ENCODE data around the gene TRDMT1. TPM values are rescaled to one million over a fixed set of nuclear protein-coding genes. Genes with fewer than 3 reads are reported as not detected.

Gene TRDMT1
- total RNA-seq: 1 to 10 TPM; 4.4 to 4.5 TPM

DNA sequence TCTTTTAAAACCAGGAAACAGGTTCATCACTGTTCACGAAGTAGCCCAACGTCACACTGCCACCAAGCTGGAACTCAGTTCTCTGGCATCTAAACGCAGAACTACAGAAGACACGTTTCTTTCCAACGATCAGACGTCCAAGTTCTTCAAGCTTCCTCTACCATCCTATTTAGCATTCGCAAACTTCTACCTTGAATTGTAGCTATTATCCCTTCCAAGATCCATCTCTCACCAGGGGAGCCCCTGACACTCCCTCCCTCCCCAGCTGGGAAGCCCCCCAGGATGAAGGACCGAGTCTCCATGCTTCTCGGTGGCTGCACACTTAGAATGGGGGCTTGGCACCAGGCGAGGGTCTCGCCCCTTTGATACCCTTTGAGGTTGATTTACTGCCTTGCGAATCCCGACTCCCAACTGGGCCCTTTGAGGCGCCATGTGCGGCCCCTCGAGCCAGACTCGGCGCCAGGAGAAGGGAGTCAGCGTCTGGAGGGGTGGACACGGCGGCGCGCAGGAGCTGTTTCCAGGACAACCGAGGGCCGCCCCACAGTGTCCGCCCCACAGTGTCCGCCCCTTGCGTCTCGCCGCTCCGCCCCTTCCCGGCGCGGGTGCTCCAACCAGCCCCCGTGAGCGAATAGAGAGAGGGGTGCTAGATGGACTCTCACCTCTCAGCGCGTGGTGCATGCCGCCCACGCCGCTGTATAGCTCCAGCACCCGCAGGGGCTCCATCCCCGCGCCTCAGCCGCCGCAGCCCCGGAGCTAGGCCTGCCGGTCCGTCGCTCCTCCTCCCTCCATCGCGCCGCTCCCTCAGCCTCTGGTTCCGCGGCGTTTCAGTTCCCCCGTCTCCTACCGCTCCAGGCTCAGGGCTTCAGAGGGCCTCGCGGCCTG is at the start of gene TRDMT1:
TSS of gene TRDMT1 (minus strand) at position 761 of the 882 bp plus-strand sequence. CDS start at position 723, 38 bp downstream.
- TF ChIP-seq CTCF (IDR thresholded peaks at IDR 0.05): no peak
- ATAC-seq (peak; percentile 92), DNase-seq (peak; percentile 85)
- ChIA-PET CTCF (interaction anchor here (1.1 to 3.6 kb wide), 6 partner anchors 18 to 309 kb away, joined by 3 to 35 read pairs (median 6); partner anchors contain the start of gene VIM), POLR2A (interaction anchor here (0.6 to 3.0 kb wide), 20 partner anchors 9 to 373 kb away, joined by 3 to 35 read pairs (median 4); partner anchors contain the start of gene VIM)
- intact Hi-C loops (cut with micrococcal nuclease): no loop called here
- Mint-ChIP-seq H3K9me3 (no peaks in the 10 kb centered on the region), H3K36me3 (ENCODE audit: low read depth) (no peaks in the 10 kb centered on the region), H3K4me1 (ENCODE audit: low read depth) (peaks cover 40% of the 10 kb centered on the region), H3K4me3 (peak within 1 kb of the TSS; percentile 94), H3K27ac (peak within 1 kb of the TSS; percentile 95), H3K27me3 (no peaks in the 10 kb centered on the region)

DNA sequence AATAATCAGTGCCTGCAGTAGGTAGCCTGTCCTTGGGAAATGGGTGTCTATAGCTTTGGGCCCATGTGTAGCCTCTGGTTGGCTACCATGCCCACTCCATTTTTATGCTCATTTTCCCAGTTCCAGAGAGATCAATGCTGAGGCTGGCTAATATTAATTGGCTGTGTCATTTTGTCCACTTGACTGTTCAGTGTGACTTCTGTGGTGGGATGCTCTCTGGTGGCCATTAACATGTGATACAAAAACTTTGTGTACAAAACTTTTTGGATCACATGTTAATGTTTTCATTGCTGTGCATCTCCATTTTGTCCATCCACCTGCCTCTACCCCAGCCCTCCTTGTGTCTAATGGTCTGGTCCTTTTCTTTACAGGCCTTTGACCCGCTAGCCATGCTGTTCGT is 49.3 kb upstream of the TRDMT1 start:
- CTCF ChIA-PET: interaction anchor here (0.8 to 1.0 kb wide), 2 partner anchors 396 to 413 kb away, joined by 3 to 4 read pairs; no protein-coding TSS in a partner anchor

GRCh38 chr10:17249820-17250219 is 48.3 kb upstream of the TRDMT1 start:
- no peak for DNase-seq
- Mint-ChIP-seq H3K4me1 (ENCODE audit: low read depth) (no peaks in the 10 kb centered on the region), H3K27ac (no peak overlapping the region), H3K4me3 (no peak overlapping the region), H3K27me3 (no peaks in the 10 kb centered on the region), H3K9me3 (no peaks in the 10 kb centered on the region), H3K36me3 (ENCODE audit: low read depth) (no peaks in the 10 kb centered on the region)
- CTCF ChIA-PET: interaction anchor here (1.0 kb wide), 1 partner anchor 413 kb away, joined by 4 read pairs; no protein-coding TSS in a partner anchor
- peak; percentile 82 for ATAC-seq
- peak; percentile 59 for TF ChIP-seq CTCF (IDR thresholded peaks at IDR 0.05)
- intact Hi-C loops (cut with micrococcal nuclease): no loop called here
- POLR2A ChIA-PET: no interaction called here

More for the DNA sequence above, 49.3 kb upstream of the TRDMT1 start:
- intact Hi-C loops (cut with micrococcal nuclease): no loop called here
- Mint-ChIP-seq H3K4me3 (no peak overlapping the region), H3K27me3 (no peaks in the 10 kb centered on the region), H3K27ac (no peak overlapping the region), H3K4me1 (ENCODE audit: low read depth) (peaks cover 3% of the 10 kb centered on the region), H3K9me3 (no peaks in the 10 kb centered on the region), H3K36me3 (ENCODE audit: low read depth) (no peaks in the 10 kb centered on the region)
- DNase-seq (no peak), ATAC-seq (no peak)
- TF ChIP-seq CTCF (IDR thresholded peaks at IDR 0.05): no peak
- POLR2A ChIA-PET: no interaction called here

DNA sequence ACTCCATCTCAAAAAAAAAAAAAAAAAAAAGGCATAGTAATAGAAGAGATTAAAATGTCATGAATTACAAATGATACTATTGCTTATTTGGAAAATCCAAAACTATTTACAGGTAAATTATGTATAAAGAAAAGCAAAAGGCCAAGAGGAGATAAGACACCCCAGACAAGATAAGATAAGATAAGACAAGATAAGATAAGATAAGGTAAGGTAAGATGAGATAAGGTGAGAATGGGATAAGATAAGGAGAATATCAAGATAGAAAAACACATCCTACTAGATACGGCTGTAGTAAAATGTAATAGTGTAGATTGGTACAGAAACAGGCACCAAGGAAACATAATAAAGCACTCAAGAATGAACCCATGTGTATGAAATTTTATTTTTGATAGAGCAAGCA is 47.5 kb upstream of the TRDMT1 start:
- ATAC-seq: no peak
- POLR2A ChIA-PET: no interaction called here
- CTCF ChIA-PET: no interaction called here
- H3K4me1 Mint-ChIP-seq (ENCODE audit: low read depth): no peaks in the 10 kb centered on the region
- no peak overlapping the region for H3K27ac Mint-ChIP-seq
- TF ChIP-seq CTCF (IDR thresholded peaks at IDR 0.05): no peak
- H3K36me3 Mint-ChIP-seq (ENCODE audit: low read depth): no peaks in the 10 kb centered on the region
- H3K27me3 Mint-ChIP-seq: no peaks in the 10 kb centered on the region
- intact Hi-C loops (cut with micrococcal nuclease): no loop called here
- no peaks in the 10 kb centered on the region for H3K9me3 Mint-ChIP-seq
- no peak for DNase-seq
- no peak overlapping the region for H3K4me3 Mint-ChIP-seq

- ChIA-PET CTCF (interaction anchor here (0.7 to 1.7 kb wide), 3 partner anchors 17 to 357 kb away, joined by 3 to 4 read pairs (median 3); no protein-coding TSS in a partner anchor), POLR2A (interaction anchor here (1.0 to 1.1 kb wide), 2 partner anchors 17 to 18 kb away, joined by 3 read pairs; no protein-coding TSS in a partner anchor)
- Mint-ChIP-seq H3K9me3 (no peaks in the 10 kb centered on the region), H3K27me3 (no peaks in the 10 kb centered on the region), H3K36me3 (ENCODE audit: low read depth) (no peaks in the 10 kb centered on the region), H3K4me1 (ENCODE audit: low read depth) (no peaks in the 10 kb centered on the region), H3K27ac (no peak overlapping the region), H3K4me3 (no peak overlapping the region)
- intact Hi-C loops (cut with micrococcal nuclease): no loop called here
- ATAC-seq (no peak), DNase-seq (no peak)
- no peak for TF ChIP-seq CTCF (IDR thresholded peaks at IDR 0.05)
Measured at GRCh38 chr10:17247210-17247609, 45.7 kb upstream of the TRDMT1 start.
